ENCODE results near the gene SLC24A3.

DNA sequence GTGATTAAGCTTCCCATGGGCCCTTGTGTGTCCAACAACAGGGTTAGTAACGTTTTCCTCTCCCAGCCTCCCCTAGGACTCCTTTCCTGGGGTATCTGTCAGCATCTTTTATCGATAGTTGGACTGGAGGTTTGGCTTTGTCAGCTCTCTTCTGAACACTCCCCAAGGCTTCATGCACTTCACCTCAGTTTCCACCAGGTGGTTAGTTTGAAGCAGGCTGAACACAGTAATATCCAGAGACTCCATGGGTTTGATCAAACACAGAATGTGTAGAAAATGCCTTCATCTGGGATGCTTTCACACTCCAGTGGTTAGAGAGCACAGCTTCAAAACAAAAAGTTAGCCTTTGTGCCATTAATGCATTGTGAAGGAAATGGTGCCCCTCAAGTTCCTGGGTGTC is 139.1 kb downstream of the SLC24A3 start:
- TF ChIP-seq, protein P1, sequence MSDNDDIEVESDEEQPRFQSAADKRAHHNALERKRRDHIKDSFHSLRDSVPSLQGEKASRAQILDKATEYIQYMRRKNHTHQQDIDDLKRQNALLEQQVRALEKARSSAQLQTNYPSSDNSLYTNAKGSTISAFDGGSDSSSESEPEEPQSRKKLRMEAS (IDR thresholded peaks at IDR 0.05; ENCODE audit: low read depth, low read length) = no peak
- TF ChIP-seq, protein P2, sequence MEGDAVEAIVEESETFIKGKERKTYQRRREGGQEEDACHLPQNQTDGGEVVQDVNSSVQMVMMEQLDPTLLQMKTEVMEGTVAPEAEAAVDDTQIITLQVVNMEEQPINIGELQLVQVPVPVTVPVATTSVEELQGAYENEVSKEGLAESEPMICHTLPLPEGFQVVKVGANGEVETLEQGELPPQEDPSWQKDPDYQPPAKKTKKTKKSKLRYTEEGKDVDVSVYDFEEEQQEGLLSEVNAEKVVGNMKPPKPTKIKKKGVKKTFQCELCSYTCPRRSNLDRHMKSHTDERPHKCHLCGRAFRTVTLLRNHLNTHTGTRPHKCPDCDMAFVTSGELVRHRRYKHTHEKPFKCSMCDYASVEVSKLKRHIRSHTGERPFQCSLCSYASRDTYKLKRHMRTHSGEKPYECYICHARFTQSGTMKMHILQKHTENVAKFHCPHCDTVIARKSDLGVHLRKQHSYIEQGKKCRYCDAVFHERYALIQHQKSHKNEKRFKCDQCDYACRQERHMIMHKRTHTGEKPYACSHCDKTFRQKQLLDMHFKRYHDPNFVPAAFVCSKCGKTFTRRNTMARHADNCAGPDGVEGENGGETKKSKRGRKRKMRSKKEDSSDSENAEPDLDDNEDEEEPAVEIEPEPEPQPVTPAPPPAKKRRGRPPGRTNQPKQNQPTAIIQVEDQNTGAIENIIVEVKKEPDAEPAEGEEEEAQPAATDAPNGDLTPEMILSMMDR (IDR thresholded peaks at IDR 0.05; ENCODE audit: low read depth, low read length) = no peak

Data from NB4 (cell line).